MM.1S (cell line): Measurements from ENCODE around the gene ECT2.

ENCODE experiments used
- DNase-seq: peaks from one replicate; pipeline ENCODE4 v3.0.0-alpha.2; 2015
- H2AFZ ChIP-seq: fragments of 300-600 bp; sonication (generic); 2 replicates; pipeline ENCODE4 v1.6.0; 2016; ENCODE audit warnings: antibody characterized with exemption, low read length
- H3F3A ChIP-seq: fragments of 300-600 bp; sonication (generic); 2 replicates; pipeline ENCODE4 v1.6.1; 2016; ENCODE audit warnings: mild to moderate bottlenecking, antibody characterized with exemption, low read length, moderate library complexity, mixed read lengths; ENCODE audit not compliant: insufficient read depth
- H3K27ac ChIP-seq: fragments of 300-600 bp; sonication (generic); 2 replicates; pipeline ENCODE4 v1.5.1; 2016; ENCODE audit warnings: mild to moderate bottlenecking, low read length
- H3K27me3 ChIP-seq: fragments of 300-600 bp; sonication (generic); replicated peaks from 2 replicates; pipeline ENCODE4 v1.6.0; 2016; ENCODE audit warnings: low read length; ENCODE audit not compliant: insufficient read depth
- H3K36me3 ChIP-seq: fragments of 300-600 bp; sonication (generic); replicated peaks from 2 replicates; pipeline ENCODE4 v1.6.1; 2016; ENCODE audit warnings: mild to moderate bottlenecking, low read length, mixed read lengths; ENCODE audit not compliant: insufficient read depth
- H3K4me1 ChIP-seq: fragments of 300-600 bp; sonication (generic); 2 replicates; pipeline ENCODE4 v1.6.1; 2016; ENCODE audit warnings: low read length, mixed read lengths
- H3K4me2 ChIP-seq: fragments of 300-600 bp; sonication (generic); 2 replicates; pipeline ENCODE4 v1.6.0; 2016; ENCODE audit warnings: low read depth, low read length
- H3K4me3 ChIP-seq: fragments of 300-600 bp; sonication (generic); 2 replicates; pipeline ENCODE4 v1.5.1; 2016; ENCODE audit warnings: low read length, mixed read lengths
- H3K79me2 ChIP-seq: fragments of 300-600 bp; sonication (generic); 2 replicates; pipeline ENCODE4 v1.6.1; 2016; ENCODE audit warnings: mixed run types, low read length, mixed read lengths
- H3K9ac ChIP-seq: fragments of 300-600 bp; sonication (generic); 2 replicates; pipeline ENCODE4 v1.6.1; 2016; ENCODE audit warnings: low read length, mixed read lengths
- H3K9me2 ChIP-seq: fragments of 300-600 bp; sonication (generic); replicated peaks from 2 replicates; pipeline ENCODE4 v1.6.1; 2016; ENCODE audit warnings: mild to moderate bottlenecking, low read length, mixed read lengths; ENCODE audit not compliant: insufficient read depth
- H3K9me3 ChIP-seq: fragments of 300-600 bp; sonication (generic); replicated peaks from 2 replicates; pipeline ENCODE4 v1.6.1; 2016; ENCODE audit warnings: mild to moderate bottlenecking, low read length, mixed read lengths; ENCODE audit not compliant: insufficient read depth
- H4K20me1 ChIP-seq: fragments of 300-600 bp; sonication (generic); 2 replicates; pipeline ENCODE4 v1.6.1; 2016; ENCODE audit warnings: mild to moderate bottlenecking, low read length, moderate library complexity, mixed read lengths; ENCODE audit not compliant: insufficient read depth
- EZH2 ChIP-seq: fragments of 300-600 bp; sonication (generic); optimal IDR thresholded peaks from 2 replicates; pipeline ENCODE3; 2017; ENCODE audit warnings: low read depth, mild to moderate bottlenecking, antibody characterized with exemption, low read length, mixed read lengths
- EZH2phosphoT487 ChIP-seq: fragments of 300-600 bp; sonication (generic); IDR thresholded peaks from 2 replicates; pipeline ENCODE4 v1.6.1; 2018; ENCODE audit warnings: antibody characterized with exemption, low read length
- TF ChIP-seq, protein P1 (sequence below): fragments of 300-600 bp; sonication (generic); IDR thresholded peaks from 2 replicates; pipeline ENCODE4 v1.5.1; 2016; ENCODE audit warnings: antibody characterized with exemption, low read length, mixed read lengths

The ECT2 gene

DNA sequence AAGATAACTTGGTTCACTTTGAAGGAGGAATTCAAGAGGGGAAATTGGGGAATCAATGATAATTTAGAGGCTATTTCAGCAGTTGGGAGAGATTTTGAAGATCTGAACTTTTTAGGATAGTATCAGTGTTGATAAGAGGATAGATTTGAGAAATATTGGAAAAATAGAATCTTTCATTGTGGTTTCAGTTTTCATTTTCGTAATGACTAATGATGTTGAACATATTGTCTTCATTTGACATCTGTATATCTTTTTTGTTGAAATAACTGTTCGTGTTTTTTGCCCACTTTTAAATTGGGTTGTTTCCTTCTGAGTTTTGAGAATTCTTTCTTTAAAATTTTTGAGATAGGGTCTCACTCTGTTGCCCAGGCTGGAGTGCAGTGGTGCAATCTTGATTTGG, 21.1 kb downstream of the ECT2 start:
- H3K9me2 ChIP-seq, result no peaks in the 10 kb centered on the region
- TF ChIP-seq, protein P1, sequence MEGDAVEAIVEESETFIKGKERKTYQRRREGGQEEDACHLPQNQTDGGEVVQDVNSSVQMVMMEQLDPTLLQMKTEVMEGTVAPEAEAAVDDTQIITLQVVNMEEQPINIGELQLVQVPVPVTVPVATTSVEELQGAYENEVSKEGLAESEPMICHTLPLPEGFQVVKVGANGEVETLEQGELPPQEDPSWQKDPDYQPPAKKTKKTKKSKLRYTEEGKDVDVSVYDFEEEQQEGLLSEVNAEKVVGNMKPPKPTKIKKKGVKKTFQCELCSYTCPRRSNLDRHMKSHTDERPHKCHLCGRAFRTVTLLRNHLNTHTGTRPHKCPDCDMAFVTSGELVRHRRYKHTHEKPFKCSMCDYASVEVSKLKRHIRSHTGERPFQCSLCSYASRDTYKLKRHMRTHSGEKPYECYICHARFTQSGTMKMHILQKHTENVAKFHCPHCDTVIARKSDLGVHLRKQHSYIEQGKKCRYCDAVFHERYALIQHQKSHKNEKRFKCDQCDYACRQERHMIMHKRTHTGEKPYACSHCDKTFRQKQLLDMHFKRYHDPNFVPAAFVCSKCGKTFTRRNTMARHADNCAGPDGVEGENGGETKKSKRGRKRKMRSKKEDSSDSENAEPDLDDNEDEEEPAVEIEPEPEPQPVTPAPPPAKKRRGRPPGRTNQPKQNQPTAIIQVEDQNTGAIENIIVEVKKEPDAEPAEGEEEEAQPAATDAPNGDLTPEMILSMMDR, result no peak
- no peak for TF ChIP-seq EZH2
- TF ChIP-seq EZH2phosphoT487, result no peak
- H4K20me1 ChIP-seq, result no peaks in the 10 kb centered on the region
- no peaks in the 10 kb centered on the region for H3K27me3 ChIP-seq
- no peak overlapping the region for H3K9ac ChIP-seq
- H3K4me2 ChIP-seq, result no peak overlapping the region
- H3K27ac ChIP-seq, result no peak overlapping the region
- no peaks in the 10 kb centered on the region for H3K9me3 ChIP-seq
- no peaks in the 10 kb centered on the region for H3K79me2 ChIP-seq
- H3K4me3 ChIP-seq, result no peak overlapping the region
- H3K4me1 ChIP-seq, result peaks cover 6% of the 10 kb centered on the region; the same call in 1 of the 2 replicates
- no peaks in the 10 kb centered on the region; the same call in 1 of the 2 replicates for H3F3A ChIP-seq
- H2AFZ ChIP-seq, result no peak overlapping the region
- no peak for DNase-seq
- peaks cover 16% of the 10 kb centered on the region; the same call in 1 of the 2 replicates for H3K36me3 ChIP-seq

DNA sequence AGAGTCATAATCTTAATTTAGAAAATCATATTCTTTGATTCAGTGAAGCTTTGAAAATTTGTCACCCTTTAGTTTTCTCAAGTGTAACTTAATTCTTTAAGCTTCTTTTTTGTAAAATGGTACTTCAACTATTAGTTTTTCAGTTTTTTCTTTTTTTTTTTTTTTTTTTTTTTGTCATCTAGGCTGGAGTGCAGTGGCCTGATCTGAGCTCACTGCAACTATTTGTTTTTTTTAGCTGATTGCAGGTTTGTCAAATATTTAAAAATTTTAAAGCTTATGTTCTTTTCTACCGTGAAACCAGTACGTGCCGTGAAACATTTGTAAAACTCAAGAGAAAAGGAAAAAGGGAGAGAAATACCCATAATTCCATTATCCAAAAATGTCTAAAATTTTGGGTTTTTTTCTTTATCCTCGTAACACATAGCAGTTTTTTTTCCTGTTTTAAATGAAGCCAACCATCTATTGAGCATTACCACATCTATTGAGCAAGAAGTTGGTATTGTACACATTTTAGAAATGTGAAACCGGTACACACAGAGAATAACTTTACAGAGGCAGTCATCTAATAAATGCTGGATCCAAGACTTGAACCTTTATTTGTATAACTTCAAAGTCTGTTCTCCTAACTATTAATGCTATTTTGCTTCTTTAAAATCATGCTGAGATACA, 25.7 kb downstream of the ECT2 start:
- Histone ChIP-seq H3K27me3 (no peaks in the 10 kb centered on the region), H3K9me2 (no peaks in the 10 kb centered on the region), H3K9me3 (no peaks in the 10 kb centered on the region), H3K27ac (no peak overlapping the region), H2AFZ (no peak overlapping the region), H3K4me3 (no peak overlapping the region), H3K4me1 (peaks cover 5% of the 10 kb centered on the region; the same call in 1 of the 2 replicates), H3K36me3 (peaks cover 16% of the 10 kb centered on the region; the same call in 1 of the 2 replicates), H3F3A (no peaks in the 10 kb centered on the region; the same call in 1 of the 2 replicates), H3K4me2 (no peak overlapping the region), H3K9ac (no peak overlapping the region), H3K79me2 (no peaks in the 10 kb centered on the region), H4K20me1 (no peaks in the 10 kb centered on the region)
- DNase-seq, result no peak
- TF ChIP-seq EZH2, result no peak
- TF ChIP-seq, protein P1, result no peak
- no peak for TF ChIP-seq EZH2phosphoT487

GRCh38 chr3:172777901-172778300, 27.4 kb downstream of the ECT2 start:
- peaks cover 16% of the 10 kb centered on the region; the same call in 1 of the 2 replicates for H3K36me3 ChIP-seq
- H3K4me2 ChIP-seq, result no peak overlapping the region
- H3K4me1 ChIP-seq, result no peaks in the 10 kb centered on the region

More at GRCh38 chr3:172777901-172778300, 27.4 kb downstream of the ECT2 start:
- Histone ChIP-seq H3K9me3 (no peaks in the 10 kb centered on the region), H3F3A (no peaks in the 10 kb centered on the region), H2AFZ (no peak overlapping the region), H4K20me1 (no peaks in the 10 kb centered on the region), H3K79me2 (no peaks in the 10 kb centered on the region), H3K27me3 (no peaks in the 10 kb centered on the region), H3K9ac (no peak overlapping the region), H3K9me2 (no peaks in the 10 kb centered on the region), H3K4me3 (no peak overlapping the region), H3K27ac (no peak overlapping the region)
- DNase-seq, result no peak
- TF ChIP-seq EZH2phosphoT487, result no peak
- TF ChIP-seq, protein P1, result no peak
- no peak for TF ChIP-seq EZH2
